ENCODE data around the gene SPATA46. TPM values are rescaled to one million over a fixed set of nuclear protein-coding genes. Genes with fewer than 3 reads are reported as not detected.

SPATA46 gene
- total RNA-seq, 2 donors from 2014 or later: not detected

- no peaks in the 10 kb centered on the region for H3K9me3 ChIP-seq
- no peak for DNase-seq
- no peaks in the 10 kb centered on the region for H3K27me3 ChIP-seq
- H3K4me1 ChIP-seq: peaks cover 8% of the 10 kb centered on the region
- TF ChIP-seq CTCF (IDR thresholded peaks at IDR 0.05): no peak
- H3K4me3 ChIP-seq: no peak overlapping the region
- no peak overlapping the region for H3K9ac ChIP-seq (ENCODE audit: low read depth in 2 of 2, low read length in 2 of 2)
- H3K36me3 ChIP-seq: no peaks in the 10 kb centered on the region
- H3K27ac ChIP-seq: no peak overlapping the region
- intact Hi-C loops (cut with DNase I): no loop called here
Observed at GRCh38 chr1:162375463-162375862, 1.2 kb downstream of the SPATA46 start.

GRCh38 chr1:162374406-162374805, 2.2 kb downstream of the SPATA46 start:
- intact Hi-C loops (cut with DNase I): no loop called here
- H3K27ac ChIP-seq: no peak overlapping the region
- DNase-seq: no peak

DNA sequence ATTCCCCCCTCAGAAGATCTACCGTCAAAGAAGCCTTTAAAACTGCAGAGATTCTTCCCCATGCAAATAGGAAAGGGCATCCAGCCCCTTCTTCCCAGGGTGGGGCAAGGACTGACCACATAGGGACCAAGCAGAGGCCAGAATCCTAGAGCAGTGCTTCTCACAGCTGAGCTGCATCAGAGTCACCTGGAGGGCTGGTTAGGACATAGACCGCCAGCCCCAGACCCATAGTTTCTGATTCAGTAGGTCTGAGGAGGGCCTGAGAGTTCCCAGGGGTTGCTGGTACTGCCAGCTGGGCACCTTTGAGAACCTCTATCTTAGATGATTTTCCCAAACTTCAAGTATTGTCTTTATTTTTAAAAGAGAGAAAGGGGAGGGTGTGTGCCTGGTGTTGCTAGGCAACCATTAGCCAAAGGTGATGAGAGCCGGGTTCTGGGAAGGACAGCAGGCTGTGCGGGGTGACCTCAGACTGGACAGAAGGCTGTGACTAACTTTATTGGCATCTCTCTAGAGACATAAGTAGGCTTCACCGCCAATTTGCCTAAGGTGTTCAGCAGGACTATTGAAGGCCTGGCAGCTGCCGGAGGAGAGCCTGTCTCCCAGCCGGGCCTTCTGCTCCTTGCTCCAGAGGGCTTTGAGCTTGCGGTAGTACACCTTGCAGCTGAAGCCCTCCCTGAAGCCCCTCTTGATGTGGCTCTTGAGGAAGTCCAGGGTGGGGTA, 3.0 kb downstream of the SPATA46 start:
- H3K27me3 ChIP-seq: no peaks in the 10 kb centered on the region
- intact Hi-C loops (cut with DNase I): no loop called here
- no peak overlapping the region for H3K27ac ChIP-seq
- H3K4me3 ChIP-seq: no peak overlapping the region
- H3K9ac ChIP-seq (ENCODE audit: low read depth in 2 of 2, low read length in 2 of 2): peak overlapping the region in 1 of 2 donors; percentile 13
- TF ChIP-seq CTCF (IDR thresholded peaks at IDR 0.05): no peak
- H3K9me3 ChIP-seq: no peaks in the 10 kb centered on the region
- H3K4me1 ChIP-seq: peaks cover 8% of the 10 kb centered on the region
- no peaks in the 10 kb centered on the region for H3K36me3 ChIP-seq
- DNase-seq: no peak

More at GRCh38 chr1:162374406-162374805, 2.2 kb downstream of the SPATA46 start:
- peaks cover 8% of the 10 kb centered on the region for H3K4me1 ChIP-seq
- no peaks in the 10 kb centered on the region for H3K27me3 ChIP-seq
- H3K4me3 ChIP-seq: no peak overlapping the region
- H3K36me3 ChIP-seq: no peaks in the 10 kb centered on the region
- TF ChIP-seq CTCF (IDR thresholded peaks at IDR 0.05): no peak
- H3K9ac ChIP-seq (ENCODE audit: low read depth in 2 of 2, low read length in 2 of 2): no peak overlapping the region
- no peaks in the 10 kb centered on the region for H3K9me3 ChIP-seq

DNA sequence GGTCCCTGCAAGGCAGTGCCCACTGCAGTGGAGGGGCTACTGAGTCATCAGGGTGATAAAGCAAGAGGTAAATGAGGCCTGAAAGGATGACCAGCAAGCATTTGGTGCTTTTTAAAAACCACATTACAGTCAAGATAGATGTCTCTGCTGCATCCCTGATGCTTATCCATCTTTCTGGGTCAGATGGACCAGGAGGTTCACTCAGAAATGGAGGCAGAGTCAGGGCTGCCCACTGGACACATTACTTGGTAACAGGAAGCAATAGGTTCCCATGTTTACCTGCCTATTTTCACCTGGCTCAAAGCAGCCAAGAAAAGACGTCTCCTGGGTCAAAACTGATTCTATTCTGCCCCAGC, 3.6 kb downstream of the SPATA46 start:
- Histone ChIP-seq H3K4me1 (peaks cover 8% of the 10 kb centered on the region), H3K27ac (peak overlapping the region; percentile 19), H3K9ac (ENCODE audit: low read depth in 2 of 2, low read length in 2 of 2) (no peak overlapping the region), H3K36me3 (no peaks in the 10 kb centered on the region), H3K27me3 (no peaks in the 10 kb centered on the region), H3K9me3 (no peaks in the 10 kb centered on the region), H3K4me3 (no peak overlapping the region)
- no peak for DNase-seq
- intact Hi-C loops (cut with DNase I): no loop called here
- TF ChIP-seq CTCF (IDR thresholded peaks at IDR 0.05): no peak

DNA sequence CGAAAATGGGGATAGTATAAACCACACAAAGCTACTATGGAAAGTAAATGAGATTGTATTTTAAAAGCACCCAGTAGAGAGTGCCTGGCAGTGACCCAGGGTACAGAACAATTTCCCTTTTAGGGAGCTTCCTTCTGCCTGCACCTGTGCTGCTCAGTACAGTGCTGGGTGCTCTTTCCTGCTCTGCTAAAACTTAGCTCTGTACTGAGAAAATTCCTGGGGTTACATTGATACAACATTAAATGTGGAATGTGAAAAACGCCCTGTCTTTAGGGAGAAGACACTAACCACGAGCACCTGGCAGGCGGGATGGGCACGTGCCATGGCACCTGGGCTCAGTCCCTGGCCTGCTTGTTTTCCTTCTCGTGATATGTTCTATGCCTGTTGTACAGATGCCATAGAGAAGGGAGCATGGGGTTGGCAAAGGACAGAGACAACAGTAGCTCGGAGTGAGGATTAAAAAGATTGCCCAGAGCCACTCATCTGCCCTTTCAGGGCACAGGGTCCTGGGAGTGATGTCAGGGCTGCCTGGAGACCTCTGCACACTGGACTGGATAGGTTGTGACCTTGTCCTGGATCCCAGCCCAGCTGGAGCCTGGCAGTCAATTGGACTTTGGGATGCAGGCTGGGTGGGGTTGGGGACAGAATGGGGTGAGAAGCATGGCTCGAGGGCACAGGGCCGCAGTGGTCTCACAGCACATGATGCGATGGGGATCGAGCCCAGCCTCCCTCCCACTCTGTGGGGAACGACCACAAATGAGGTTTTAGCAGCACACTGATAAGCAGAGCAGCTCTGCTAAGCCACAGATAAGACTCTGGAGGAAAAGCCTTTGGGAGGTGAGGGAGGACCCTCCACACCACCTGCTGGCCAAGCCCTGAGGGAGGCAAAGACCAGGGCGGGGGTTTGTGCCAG, 4.2 kb downstream of the SPATA46 start:
- peak; percentile 84 for DNase-seq
- Histone ChIP-seq H3K4me3 (no peak overlapping the region), H3K36me3 (no peaks in the 10 kb centered on the region), H3K9ac (ENCODE audit: low read depth in 2 of 2, low read length in 2 of 2) (peak overlapping the region in 1 of 2 donors; percentile 54), H3K27me3 (no peaks in the 10 kb centered on the region), H3K9me3 (no peaks in the 10 kb centered on the region), H3K27ac (peak overlapping the region; percentile 19), H3K4me1 (peaks cover 8% of the 10 kb centered on the region)
- TF ChIP-seq CTCF (IDR thresholded peaks at IDR 0.05): no peak
- intact Hi-C loops (cut with DNase I): no loop called here

Data from colonic mucosa (tissue), 4 donors.